GM19372 (cell line): ENCODE data around the gene KRTAP13-4.

Source experiments
- ATAC-seq: cut with Tn5 transposase; IDR thresholded peaks from one replicate; pipeline ENCODE4 v1.9.1; 2021; ENCODE audit warnings: mild to moderate bottlenecking, low read depth, moderate library complexity; ENCODE audit not compliant: unreplicated experiment

Gene KRTAP13-4, protein sequence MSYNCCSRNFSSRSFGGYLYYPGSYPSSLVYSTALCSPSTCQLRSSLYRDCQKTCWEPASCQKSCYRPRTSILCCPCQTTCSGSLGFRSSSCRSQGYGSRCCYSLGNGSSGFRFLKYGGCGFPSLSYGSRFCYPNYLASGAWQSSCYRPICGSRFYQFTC

DNA sequence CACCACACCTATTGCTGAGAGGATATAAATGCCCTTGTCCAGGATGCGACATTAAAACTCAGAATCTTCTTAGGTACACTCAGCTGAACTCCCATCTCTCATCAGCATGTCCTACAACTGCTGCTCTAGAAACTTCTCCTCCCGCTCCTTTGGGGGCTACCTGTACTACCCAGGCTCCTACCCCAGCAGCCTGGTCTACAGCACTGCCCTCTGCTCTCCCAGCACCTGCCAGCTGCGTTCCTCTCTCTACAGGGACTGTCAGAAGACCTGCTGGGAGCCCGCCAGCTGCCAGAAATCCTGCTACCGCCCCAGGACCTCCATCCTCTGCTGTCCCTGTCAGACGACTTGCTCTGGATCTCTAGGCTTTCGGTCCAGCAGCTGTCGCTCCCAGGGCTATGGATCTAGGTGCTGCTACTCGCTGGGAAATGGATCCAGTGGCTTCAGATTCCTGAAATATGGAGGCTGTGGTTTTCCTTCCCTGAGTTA, at the start of gene KRTAP13-4:
Gene KRTAP13-4, plus strand, starts transcription at position 51 of the 486 bp plus-strand sequence. Its CDS starts 56 bp downstream, at position 107.
- ATAC-seq = no peak

DNA sequence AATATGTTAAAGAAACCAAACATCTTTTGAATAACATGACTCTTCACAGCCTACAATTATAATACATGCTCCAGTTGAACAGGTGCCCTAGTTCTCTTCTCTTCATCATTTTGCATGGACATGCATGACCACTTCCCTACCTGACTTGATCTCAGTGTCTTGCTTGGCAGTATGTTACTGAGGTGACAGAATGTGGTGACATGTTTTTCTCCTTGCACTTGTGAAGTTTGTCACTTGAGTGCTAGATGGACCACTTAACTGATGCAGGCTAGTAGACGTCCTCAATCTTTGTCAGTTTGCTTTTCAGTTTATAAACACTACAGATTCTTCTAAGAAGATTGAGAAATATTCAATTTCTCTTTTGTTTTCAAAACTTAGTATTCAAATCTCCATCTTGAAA, 47.8 kb upstream of the KRTAP13-4 start:
- no peak for ATAC-seq

DNA sequence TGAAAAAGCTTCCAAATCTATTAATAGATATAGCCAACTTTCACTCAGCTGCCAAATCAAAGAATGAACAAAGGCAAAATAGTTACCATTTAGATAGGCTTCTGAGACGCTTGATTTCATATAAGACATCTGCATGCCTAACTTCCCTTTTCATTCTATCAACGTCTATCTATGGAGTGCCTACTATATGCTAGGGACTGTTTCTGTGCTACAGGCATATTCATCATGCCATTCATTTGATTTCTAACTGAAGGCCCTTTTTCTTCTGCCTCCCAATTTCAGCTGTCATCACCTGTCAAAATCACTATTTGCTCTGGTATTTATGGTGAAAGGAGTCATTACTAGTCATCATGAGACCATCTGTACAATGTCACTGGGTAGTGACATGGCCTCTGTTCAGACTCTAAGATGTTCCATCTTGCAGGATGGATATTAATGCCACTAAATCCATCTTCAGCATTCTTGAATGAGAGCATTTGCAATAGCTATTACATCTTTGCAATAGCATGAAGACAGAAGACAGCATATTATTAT, 38.5 kb upstream of the KRTAP13-4 start:
- ATAC-seq = no peak

DNA sequence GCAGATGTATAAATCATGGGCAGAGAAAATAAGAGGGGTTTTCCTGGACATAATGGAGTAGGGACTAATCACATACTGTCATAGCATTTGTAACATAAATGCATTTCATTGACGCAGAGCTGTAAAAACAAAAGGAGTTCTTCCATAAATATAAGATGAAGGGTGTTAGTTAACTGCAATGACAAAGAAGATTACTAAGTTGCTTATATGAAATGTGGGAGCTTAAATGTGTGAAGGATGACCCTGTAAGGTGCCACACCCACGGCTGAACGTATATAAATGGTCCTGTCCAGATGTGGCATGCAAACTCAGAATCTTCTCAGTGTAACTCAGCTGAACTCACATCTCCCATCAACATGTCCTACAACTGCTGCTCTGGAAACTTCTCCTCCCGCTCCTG, 34.3 kb upstream of the KRTAP13-4 start, which contains the start of gene KRTAP13-1:
Gene KRTAP13-1, plus strand, starts transcription at position 301 of the 400 bp plus-strand sequence. Its CDS starts 56 bp downstream, at position 357.
- no peak for ATAC-seq

DNA sequence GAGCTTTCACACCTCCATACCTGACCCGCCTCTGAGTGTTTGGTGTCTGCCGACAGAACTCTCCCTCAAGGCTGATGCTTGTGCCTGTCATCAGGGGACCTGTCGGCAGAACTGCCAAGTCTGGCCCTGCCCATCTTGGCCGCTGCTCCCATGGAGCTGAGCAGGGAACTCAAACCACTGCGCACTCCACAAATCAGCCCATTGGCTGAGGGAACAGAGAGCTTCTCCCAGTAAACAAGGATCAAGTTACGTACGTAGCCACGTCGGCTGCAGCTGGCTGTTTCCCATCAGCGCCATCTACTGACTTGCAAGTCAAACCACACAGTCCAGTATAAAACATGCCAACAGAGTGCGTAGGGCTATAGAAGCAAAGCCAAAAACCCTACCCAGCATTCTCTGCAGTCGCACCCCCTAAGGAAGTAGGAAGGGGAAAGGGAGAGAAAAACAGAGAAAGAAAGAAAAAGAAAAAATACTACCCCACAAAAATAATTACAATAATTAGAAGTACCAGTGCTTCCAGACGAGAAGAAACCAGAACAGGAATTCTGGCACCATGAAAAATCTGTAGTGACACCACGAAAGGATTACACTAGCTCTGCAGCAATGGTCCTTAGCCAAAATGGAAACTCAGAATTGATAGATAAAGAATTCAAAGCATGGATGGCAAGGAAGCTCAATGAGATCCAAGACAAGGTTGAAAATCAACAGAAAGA, 21.1 kb upstream of the KRTAP13-4 start:
- ATAC-seq = no peak

DNA sequence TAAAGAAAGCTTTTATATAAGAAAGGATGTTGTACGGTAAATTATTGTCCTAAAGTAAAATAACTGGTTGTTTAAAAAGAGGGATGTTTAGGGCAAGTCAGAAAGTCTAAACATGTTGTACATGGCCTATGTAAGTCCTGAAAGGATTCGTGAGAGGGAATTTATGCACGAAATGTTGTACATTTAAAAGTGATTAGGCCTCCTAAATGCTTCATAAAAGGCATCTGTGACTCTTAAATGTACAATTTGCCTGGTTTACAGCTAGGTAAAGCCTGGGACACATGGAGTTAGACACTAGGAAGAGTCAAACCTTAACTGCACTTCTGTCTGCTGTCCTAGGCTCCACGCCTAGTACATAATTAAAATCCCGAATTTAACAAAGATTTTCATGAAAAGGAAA, 14.0 kb upstream of the KRTAP13-4 start:
- ATAC-seq = no peak

DNA sequence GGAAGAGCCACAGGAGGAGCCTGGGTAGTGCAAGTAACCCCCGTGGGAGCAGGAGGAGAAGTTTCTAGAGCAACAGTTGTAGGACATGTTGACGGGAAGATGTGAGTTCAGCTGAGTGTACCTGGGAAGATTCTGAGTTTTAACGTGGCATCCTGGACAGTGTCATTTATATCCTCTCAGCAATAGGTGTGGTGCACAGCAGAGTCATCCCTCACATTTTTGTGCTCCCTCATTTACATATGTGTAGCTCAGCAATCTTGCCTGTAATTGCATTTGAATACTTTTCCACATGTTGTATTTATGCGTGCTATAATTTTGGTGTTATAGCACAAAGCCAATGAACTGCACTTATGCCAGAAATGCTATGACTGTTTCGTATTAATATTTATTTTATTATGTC, 4.2 kb upstream of the KRTAP13-4 start, which contains the start of gene KRTAP13-3:
Gene KRTAP13-3, minus strand, starts transcription at position 101 of the 400 bp plus-strand sequence. Its CDS starts 14 bp downstream, at position 87.
- no peak for ATAC-seq

DNA sequence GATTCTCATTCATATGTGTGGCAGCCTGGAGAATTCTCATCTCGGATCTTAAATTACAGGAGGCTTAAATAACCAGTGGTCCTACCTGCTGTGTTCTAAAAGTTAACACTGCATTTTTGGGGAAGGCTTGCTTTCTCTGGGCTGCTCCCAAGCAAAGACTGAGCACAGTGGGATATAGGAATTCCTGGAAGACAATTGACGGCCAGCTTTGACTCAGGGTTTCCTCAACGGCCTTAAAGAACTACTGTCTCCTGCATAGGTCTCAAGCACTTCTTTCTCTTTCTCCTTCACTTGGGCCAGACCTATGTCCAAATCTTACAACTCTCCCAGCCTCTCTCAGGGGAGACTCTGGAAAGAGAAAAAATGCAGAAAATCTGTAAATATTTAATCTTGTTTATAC, 3.3 kb upstream of the KRTAP13-4 start:
- ATAC-seq = no peak

DNA sequence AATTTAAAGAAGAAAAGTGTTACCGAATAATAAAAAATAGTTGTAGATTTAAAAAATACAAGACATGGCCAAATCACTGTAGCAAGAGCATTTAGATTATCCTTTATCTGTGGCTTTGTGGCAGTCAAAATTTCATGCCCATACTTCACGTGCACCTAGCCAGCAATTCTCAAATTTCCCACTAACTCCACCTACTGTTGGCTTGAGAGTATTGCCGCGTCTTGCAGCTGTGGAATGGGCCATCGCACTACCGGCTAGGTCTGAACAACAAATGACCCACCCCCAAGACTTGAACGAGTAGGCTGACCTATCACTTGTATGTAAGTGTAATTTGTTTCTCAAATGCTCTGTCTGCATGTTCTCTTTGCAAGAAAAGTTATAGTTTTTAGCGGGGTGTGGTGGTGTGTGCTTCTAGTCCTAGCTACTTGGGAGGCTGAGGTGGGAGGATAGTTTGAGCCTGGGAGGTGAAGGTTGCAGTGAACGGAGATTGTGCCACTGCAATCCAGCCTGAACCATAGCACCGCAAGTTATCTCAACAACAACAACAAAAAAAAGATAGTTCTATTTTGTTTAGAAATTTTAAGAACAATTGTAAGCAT, 4.1 kb downstream of the KRTAP13-4 start:
- no peak for ATAC-seq

DNA sequence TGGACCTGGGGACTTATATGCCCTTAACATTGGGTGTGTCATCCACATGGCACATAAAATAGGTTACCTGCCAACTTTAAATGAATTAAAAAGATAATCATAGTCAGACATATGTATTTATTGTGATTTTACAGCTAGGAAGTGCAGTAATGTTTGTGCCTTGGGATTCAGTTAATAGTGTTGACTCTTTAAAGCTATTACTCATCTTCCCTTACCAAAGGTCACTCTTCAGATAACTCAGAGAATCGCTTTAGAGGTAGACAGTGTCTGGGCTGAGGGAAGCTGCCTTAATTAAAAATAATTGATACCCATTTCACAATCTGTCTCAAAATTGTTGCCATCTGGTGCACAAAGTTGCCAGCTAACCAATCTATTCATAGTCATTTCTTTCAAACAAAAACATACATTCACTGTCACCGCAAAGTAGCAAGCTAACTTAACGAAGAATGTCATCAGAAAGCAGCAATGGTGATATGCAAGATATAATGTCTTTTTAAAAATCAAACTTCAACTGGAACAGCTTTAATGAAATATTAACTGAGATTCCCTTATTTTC, 7.1 kb downstream of the KRTAP13-4 start:
- ATAC-seq = no peak

DNA sequence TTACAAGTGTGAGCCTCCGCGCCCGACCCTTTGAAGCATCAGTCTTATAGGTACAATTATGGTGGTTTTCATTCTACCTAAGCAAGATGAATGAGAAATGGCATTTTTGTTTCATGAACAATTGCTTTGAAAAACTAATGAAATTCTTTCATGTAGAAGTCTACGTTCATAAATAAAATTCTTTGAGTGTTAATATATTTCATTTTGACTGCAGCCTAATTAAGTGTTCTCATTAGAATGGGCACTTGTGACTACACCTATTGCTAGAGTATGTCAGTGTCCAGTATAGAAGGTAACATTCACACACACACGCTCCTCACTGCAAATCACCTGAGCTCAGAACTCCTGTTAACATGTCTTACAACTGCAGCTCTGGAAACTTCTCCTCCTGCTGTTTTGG, 10.0 kb downstream of the KRTAP13-4 start, which contains the start of gene KRTAP15-1:
Gene KRTAP15-1, plus strand, starts transcription at position 301 of the 400 bp plus-strand sequence. Its CDS starts 53 bp downstream, at position 354.
- no peak for ATAC-seq

DNA sequence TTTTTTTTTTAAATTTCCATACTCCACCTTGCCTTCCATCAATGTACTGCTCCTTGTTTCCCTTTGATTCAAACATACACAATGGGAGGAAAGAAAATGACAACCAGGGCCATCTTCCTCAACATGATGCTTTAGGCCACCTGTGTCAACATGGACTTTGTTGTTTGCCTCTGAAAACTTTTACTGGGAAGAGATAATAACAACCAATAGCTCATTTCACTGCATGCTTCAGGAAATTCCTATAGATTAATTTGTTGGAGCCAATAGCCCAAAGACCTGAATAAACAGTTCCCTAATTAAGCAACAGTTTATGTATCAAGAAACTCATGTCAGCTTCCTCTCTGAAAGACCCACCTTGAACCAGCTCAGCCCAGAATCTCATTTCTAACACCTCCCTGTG, 13.2 kb downstream of the KRTAP13-4 start:
- ATAC-seq = no peak

DNA sequence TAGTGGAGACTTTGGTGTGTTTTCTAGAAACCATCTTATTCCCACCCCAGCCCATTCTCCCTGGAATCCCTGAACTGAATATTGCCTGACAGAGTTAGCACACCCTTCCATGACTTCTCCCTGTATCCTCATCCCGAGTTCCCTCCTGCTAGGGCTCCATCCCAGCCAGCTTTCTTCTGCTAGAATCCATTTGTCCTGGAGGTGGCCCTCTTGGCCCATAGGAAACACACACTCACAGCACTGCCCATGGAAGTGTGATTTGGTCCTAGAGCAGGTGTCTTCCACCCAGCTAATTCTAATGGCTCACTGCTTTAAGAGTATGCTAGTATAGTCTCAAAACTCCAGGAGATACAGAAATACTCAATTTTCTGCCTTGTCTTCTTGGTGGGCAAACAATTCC, 14.2 kb downstream of the KRTAP13-4 start:
- no peak for ATAC-seq

DNA sequence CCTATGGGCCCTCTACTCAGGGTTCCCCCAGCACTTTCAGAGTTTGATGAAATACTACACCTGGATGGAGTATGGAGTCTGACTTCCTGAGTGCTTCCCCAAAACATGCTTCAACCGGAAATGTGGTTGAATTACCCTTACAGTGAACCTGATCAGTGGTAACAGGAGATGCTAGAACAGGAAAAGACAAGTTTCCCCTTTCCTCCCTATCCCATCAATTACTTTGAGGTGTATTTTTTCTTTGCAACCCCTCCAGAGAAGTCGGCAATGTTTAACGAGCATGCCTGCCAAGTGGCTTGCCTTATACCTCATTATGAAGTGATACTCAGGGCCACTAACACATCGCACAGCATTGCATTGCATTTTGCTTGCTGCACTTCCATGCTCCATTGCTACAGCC, 17.0 kb downstream of the KRTAP13-4 start:
- no peak for ATAC-seq

DNA sequence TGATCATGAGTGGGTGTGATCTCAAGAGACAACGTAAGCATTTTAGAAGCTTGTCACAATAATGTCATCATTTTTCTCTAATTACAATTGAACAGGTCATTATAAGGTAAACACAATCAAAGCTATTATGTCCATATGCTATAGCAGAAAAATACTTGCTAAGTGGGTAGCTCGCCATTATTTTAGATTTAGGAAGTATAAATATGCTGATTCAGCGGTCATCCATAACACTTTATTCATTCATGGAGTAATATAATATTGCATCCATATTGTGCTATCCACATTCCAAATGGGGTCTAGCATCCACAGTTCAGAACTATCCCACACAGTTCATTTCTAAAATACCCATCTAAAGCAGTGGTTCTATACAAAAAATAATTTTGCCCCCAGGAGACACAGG, 18.5 kb downstream of the KRTAP13-4 start:
- no peak for ATAC-seq

DNA sequence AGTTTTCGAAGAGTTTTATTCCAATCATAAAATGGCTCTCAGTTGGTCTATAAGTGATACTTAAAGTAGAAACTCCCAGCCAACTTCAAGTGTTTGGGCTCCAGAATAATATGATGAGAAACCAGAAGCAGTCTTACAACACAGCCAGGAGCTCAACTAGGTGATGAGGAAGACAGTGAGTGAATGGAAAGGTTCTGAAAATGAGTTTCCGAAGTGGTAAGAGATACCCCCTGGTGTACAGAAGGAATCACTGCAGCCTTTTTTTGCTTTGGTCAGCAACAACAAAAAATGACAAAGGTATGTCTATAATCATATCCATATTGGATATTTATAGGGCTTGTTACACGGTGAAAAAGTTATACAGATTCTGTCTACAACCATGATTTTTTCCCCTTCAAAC, 33.7 kb downstream of the KRTAP13-4 start:
- ATAC-seq = no peak

DNA sequence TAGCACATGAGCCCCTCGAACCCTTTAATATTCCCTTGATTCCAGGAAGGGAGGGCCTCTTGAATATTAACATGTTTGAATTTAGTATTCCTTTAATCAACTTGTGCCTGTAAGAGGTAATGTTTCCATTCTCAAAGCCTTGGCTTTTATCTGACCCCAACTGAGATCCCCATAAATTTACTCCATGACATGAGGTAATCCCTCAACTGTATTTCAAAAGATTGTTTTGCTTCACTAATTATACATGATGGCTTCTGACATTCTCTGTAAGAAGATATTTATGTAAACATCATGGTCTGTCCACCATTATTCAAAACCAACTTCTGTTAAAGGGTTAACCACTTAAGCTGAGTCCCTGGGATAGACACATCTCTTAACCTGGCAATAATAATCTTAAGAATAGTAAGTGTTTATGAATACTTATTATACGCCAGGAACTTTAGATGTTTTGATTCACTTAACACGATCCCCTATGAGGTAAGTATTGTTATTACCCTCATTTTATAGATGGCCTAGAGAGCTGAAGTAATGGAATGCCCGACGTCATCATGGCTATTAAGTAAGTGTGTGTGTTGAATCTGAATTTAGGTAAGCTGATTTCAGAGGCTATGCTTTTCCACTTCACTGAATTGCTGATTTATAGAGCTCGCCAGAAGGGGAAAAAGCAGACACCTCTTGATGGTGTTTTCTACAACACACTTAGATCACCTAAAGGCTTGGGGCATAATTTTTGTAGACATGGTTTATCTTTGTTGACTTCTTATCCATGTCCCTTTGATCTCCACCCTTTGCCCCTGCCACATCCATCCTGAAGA, 39.1 kb downstream of the KRTAP13-4 start:
- no peak for ATAC-seq

DNA sequence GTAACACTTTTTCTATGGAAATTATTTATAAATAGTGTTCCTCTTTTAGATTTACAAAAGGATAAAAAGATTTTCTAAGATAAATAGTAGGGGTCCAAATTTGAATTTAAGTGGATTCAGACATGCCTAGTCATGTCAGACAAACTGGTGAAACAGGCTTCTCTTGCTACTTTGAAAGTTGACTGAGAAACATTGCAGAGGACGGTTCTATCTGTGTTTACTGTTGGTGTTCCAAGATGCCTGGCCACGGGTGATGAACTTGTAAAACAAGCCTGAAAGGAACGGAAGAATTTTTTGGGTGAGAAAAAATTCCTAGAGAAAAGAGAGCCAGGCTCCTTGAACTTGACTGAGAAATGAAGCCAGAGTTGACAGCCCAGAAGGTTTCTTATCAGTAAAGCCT, 48.0 kb downstream of the KRTAP13-4 start:
- ATAC-seq = no peak

DNA sequence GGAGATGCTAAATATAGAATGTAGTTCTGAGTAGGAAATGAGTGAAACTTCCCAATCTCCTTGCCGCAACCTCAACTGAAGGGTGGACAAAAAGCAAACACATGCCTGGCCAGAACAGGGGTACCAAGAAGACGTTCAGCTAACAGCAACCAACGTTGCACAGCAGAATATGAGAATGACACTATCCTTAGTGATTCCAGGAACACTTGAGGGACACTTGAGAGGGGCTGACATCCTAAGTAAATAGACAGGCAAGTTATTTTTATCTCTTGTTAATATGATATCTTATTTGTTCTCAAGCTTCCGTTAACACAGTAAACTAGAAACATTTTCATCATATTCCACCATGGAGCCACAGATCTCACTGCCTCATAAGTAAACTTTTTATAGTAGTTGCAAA, 49.2 kb downstream of the KRTAP13-4 start:
- ATAC-seq = no peak

DNA sequence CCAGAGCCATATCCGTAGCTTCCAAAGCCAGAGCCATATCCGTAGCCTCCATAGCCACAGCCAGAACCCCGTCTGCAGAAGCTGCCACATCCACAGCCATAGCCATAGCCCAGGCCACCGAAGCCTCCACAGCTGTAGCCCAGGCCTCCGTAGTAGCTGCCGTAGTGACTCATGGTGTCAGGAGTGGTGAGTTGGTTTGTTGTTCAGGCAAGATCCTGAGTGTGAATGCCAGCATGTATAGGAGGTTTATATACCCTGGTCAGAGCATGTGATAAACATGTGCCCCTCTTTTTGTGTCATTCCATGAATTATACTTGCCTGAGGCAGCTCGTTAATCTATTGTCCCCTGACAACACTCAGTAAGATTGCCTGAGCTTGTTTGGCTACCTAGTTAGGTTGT, 50.1 kb downstream of the KRTAP13-4 start, which contains the start of gene KRTAP19-1:
Gene KRTAP19-1, minus strand, starts transcription at position 223 of the 400 bp plus-strand sequence. Its CDS starts 50 bp downstream, at position 173.
- ATAC-seq = no peak
